GM23338 (cell line): ENCODE data around the gene RARRES2. TPM values are rescaled to one million over a fixed set of nuclear protein-coding genes. Genes with fewer than 3 reads are reported as not detected.

Experiments
- CREB1 ChIP-seq: fragments of 250-450 bp; sonication (Bioruptor Pico); IDR thresholded peaks from 2 replicates; pipeline ENCODE4 v1.5.0; 2020; ENCODE audit warnings: low read depth, mild to moderate bottlenecking, moderate library complexity
- EZH2 ChIP-seq: fragments of 200-600 bp; sonication (generic); IDR thresholded peaks from one replicate; pipeline ENCODE4 v1.8.0; 2017; ENCODE audit warnings: antibody characterized with exemption, mild to moderate bottlenecking, low read depth; ENCODE audit not compliant: unreplicated experiment
- POLR2AphosphoS5 ChIP-seq: IDR thresholded peaks from 2 replicates; pipeline ENCODE4 v1.6.1; 2016; ENCODE audit warnings: antibody characterized with exemption, low read depth
- STAT1 ChIP-seq: IDR thresholded peaks from one replicate; pipeline ENCODE4 v1.6.1; 2016; ENCODE audit warnings: antibody characterized with exemption; ENCODE audit not compliant: unreplicated experiment
- ZNF114 ChIP-seq: fragments of 250-450 bp; sonication (Bioruptor Pico); IDR thresholded peaks from 2 replicates; pipeline ENCODE4 v1.5.0; 2020; ENCODE audit warnings: mild to moderate bottlenecking, moderate library complexity
- ZNF331 ChIP-seq: fragments of 250-450 bp; sonication (Bioruptor Pico); IDR thresholded peaks from 2 replicates; pipeline ENCODE4 v1.5.0; 2020; ENCODE audit warnings: low read depth, mild to moderate bottlenecking, moderate library complexity
- polyA plus RNA-seq: library from polyadenylated mRNA; unstranded; fragments of >200 nt; fragmentation: Nextera tagmentation; extraction: Ambion mirVana; gene quantifications from 2 replicates; pipeline ENCODE4 v1.2.1, GENCODE V29; 2016
- total RNA-seq: library from RNA; depleted of rRNA; stranded (reverse); fragments of >200 nt; shearing (Covaris generic); gene quantifications from 2 replicates; pipeline ENCODE4 v1.2.3, GENCODE V29; 2014
- TF ChIP-seq, protein P1 (sequence below): fragments of 250-450 bp; sonication (Bioruptor Pico); IDR thresholded peaks from 2 replicates; pipeline ENCODE4 v1.5.0; 2020; ENCODE audit warnings: mild to moderate bottlenecking, moderate library complexity
- TF ChIP-seq, protein P2 (sequence below): IDR thresholded peaks from one replicate; pipeline ENCODE4 v1.6.1; 2018; ENCODE audit warnings: antibody characterized with exemption; ENCODE audit not compliant: unreplicated experiment

RARRES2 gene
- total and polyA plus RNA-seq, 2 experiments from 2014 or later: 169 to 314 TPM

DNA sequence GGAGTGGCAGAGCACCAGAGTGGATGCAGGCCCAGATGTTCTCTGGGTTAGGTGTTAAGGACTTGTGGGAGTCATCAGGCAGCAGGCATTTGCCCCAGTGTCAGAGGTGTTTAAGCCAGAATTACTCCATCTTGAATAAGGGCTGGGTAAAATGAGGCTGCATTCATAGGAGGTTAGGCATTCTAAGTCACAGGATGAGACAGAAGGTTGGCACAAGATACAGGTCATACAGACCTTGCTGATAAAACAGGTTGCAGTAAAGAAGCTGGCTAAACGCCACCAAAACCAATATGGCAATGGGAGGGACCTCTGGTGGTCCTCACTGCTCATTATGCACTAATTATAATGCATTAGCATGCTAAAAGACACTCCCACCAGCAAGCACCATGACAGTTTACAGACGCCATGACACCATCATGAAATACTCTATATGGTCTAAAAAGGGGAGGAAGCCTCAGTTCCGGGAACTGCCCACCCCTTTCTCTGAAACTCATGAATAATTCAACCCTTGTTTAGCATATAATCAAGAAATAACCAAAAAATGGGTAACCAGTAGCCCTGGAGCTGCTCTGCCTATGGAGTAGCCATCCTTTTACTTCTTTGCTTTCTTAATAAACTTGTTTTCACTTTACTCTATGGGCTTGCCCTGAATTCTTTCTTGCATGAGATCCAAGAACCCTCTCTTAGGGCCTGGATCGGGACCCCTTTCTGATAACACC, 19.2 kb downstream of the RARRES2 start (continued):
- TF ChIP-seq, protein P1, sequence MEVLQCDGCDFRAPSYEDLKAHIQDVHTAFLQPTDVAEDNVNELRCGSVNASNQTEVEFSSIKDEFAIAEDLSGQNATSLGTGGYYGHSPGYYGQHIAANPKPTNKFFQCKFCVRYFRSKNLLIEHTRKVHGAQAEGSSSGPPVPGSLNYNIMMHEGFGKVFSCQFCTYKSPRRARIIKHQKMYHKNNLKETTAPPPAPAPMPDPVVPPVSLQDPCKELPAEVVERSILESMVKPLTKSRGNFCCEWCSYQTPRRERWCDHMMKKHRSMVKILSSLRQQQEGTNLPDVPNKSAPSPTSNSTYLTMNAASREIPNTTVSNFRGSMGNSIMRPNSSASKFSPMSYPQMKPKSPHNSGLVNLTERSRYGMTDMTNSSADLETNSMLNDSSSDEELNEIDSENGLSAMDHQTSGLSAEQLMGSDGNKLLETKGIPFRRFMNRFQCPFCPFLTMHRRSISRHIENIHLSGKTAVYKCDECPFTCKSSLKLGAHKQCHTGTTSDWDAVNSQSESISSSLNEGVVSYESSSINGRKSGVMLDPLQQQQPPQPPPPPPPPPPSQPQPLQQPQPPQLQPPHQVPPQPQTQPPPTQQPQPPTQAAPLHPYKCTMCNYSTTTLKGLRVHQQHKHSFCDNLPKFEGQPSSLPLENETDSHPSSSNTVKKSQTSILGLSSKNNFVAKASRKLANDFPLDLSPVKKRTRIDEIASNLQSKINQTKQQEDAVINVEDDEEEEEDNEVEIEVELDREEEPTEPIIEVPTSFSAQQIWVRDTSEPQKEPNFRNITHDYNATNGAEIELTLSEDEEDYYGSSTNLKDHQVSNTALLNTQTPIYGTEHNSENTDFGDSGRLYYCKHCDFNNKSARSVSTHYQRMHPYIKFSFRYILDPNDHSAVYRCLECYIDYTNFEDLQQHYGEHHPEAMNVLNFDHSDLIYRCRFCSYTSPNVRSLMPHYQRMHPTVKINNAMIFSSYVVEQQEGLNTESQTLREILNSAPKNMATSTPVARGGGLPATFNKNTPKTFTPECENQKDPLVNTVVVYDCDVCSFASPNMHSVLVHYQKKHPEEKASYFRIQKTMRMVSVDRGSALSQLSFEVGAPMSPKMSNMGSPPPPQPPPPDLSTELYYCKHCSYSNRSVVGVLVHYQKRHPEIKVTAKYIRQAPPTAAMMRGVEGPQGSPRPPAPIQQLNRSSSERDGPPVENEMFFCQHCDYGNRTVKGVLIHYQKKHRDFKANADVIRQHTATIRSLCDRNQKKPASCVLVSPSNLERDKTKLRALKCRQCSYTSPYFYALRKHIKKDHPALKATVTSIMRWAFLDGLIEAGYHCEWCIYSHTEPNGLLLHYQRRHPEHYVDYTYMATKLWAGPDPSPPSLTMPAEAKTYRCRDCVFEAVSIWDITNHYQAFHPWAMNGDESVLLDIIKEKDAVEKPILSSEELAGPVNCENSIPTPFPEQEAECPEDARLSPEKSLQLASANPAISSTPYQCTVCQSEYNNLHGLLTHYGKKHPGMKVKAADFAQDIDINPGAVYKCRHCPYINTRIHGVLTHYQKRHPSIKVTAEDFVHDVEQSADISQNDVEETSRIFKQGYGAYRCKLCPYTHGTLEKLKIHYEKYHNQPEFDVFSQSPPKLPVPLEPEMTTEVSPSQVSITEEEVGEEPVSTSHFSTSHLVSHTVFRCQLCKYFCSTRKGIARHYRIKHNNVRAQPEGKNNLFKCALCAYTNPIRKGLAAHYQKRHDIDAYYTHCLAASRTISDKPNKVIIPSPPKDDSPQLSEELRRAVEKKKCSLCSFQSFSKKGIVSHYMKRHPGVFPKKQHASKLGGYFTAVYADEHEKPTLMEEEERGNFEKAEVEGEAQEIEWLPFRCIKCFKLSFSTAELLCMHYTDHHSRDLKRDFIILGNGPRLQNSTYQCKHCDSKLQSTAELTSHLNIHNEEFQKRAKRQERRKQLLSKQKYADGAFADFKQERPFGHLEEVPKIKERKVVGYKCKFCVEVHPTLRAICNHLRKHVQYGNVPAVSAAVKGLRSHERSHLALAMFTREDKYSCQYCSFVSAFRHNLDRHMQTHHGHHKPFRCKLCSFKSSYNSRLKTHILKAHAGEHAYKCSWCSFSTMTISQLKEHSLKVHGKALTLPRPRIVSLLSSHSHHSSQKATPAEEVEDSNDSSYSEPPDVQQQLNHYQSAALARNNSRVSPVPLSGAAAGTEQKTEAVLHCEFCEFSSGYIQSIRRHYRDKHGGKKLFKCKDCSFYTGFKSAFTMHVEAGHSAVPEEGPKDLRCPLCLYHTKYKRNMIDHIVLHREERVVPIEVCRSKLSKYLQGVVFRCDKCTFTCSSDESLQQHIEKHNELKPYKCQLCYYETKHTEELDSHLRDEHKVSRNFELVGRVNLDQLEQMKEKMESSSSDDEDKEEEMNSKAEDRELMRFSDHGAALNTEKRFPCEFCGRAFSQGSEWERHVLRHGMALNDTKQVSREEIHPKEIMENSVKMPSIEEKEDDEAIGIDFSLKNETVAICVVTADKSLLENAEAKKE: no peak
- TF ChIP-seq ZNF331 (no peak), POLR2AphosphoS5 (no peak), CREB1 (CRISPR knock-in tag) (no peak), STAT1 (no peak), EZH2 (no peak), ZNF114 (no peak)
- TF ChIP-seq, protein P2, sequence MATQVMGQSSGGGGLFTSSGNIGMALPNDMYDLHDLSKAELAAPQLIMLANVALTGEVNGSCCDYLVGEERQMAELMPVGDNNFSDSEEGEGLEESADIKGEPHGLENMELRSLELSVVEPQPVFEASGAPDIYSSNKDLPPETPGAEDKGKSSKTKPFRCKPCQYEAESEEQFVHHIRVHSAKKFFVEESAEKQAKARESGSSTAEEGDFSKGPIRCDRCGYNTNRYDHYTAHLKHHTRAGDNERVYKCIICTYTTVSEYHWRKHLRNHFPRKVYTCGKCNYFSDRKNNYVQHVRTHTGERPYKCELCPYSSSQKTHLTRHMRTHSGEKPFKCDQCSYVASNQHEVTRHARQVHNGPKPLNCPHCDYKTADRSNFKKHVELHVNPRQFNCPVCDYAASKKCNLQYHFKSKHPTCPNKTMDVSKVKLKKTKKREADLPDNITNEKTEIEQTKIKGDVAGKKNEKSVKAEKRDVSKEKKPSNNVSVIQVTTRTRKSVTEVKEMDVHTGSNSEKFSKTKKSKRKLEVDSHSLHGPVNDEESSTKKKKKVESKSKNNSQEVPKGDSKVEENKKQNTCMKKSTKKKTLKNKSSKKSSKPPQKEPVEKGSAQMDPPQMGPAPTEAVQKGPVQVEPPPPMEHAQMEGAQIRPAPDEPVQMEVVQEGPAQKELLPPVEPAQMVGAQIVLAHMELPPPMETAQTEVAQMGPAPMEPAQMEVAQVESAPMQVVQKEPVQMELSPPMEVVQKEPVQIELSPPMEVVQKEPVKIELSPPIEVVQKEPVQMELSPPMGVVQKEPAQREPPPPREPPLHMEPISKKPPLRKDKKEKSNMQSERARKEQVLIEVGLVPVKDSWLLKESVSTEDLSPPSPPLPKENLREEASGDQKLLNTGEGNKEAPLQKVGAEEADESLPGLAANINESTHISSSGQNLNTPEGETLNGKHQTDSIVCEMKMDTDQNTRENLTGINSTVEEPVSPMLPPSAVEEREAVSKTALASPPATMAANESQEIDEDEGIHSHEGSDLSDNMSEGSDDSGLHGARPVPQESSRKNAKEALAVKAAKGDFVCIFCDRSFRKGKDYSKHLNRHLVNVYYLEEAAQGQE: no peak
